GM12872 (cell line): ENCODE measurements around the gene SCTR.

ENCODE experiments used
- CTCF ChIP-seq: IDR thresholded peaks from 3 replicates; pipeline ENCODE4 v1.5.1; 2011; ENCODE audit warnings: low read depth, mild to moderate bottlenecking, low read length, moderate library complexity; ENCODE audit not compliant: insufficient read depth

Gene SCTR

GRCh38 chr2:119481501-119482455 lies 42.5 kb downstream of the SCTR start:
- no peak for TF ChIP-seq CTCF

- no peak for TF ChIP-seq CTCF
Measured at GRCh38 chr2:119480718-119481142, 43.6 kb downstream of the SCTR start.

GRCh38 chr2:119480184-119480583 lies 44.1 kb downstream of the SCTR start:
- no peak for TF ChIP-seq CTCF

- no peak for TF ChIP-seq CTCF
Measured at GRCh38 chr2:119478978-119479295, 45.3 kb downstream of the SCTR start.

GRCh38 chr2:119478188-119478977 lies 45.9 kb downstream of the SCTR start:
- no peak for TF ChIP-seq CTCF

DNA sequence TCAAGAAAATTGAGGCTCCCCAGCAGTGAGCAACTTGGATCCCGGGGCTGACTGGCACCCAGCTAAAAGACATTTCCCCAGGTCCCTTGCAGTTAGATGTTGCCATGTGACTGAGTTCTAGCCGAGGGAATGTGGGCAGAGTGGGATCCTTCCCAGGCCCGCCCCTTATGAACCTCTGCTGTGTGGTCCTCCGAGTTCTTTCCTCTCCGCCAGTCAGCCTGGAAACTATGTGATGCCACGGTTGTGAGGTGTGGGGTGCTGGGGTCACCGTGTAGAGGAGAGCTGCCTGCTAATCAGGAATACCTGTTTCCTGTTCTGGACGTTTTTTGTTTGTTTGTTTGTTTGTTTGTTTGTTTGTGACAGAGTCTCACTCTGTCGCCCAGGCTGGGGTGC lies 47.2 kb downstream of the SCTR start:
- TF ChIP-seq CTCF = no peak

DNA sequence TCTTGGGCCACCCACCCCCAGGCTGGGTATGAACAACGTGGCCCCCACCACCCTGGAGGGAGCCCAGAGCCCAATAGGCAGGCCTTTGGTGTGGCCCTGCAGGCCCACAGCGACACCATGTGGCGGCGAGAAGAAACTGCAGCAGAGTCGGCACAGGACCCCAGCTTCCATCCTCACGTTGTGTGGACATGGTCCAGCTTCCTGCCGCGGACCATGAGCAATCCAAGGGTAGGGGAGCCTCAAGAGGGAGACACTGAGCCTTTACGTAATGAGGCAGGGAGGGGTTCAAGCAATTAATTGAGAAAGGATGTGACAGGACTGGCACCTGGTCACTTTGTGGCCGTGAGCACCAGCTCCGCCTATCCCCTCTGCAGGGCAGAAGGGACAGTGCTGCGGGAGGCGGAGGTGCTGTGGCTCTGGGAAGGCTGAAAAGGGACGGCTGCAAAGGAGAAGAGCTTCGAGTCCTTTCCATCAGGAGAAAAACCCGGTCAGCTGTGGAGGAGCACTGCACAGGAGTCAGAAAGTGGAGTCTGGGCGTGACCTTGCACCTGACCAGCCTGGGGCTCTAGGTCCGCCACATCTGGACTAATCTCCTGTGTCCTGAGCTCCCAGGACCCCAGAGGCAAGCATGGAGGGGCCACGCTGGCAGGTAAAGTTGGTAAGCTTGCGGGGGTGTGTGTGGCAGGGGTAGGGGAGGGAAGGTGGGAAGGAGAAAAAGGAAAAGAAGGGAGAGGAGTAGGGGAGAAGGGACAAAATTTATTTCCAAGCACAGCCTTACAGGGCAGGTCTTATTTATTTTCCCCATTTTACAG lies 47.8 kb downstream of the SCTR start:
- TF ChIP-seq CTCF = peak; percentile 96
